ENCODE data around the gene ANXA2R. TPM values are rescaled to one million over a fixed set of nuclear protein-coding genes. Genes with fewer than 3 reads are reported as not detected.
"Not testable (repeated sequence)": the region's sequence is repeated elsewhere in the genome, so short reads cannot be mapped to it uniquely, and the experiment has no call there.

The ANXA2R gene
- total RNA-seq, 1 donor from 2014 or later, result 1.4 TPM

GRCh38 chr5:43036856-43037635, 3.1 kb downstream of the ANXA2R start:
- Mint-ChIP-seq H3K4me1 (peaks cover 26% of the 10 kb centered on the region), H3K36me3 (no peaks in the 10 kb centered on the region), H3K27ac (peak overlapping the region; percentile 67), H3K4me3 (peak overlapping the region; percentile 30), H3K9me3 (no peaks in the 10 kb centered on the region), H3K27me3 (ENCODE audit: low read depth) (peaks cover 87% of the 10 kb centered on the region)
- DNase-seq (ENCODE audit: low spot score in 2 of 2, unreplicated experiment in 2 of 2), result no peak
- TF ChIP-seq, protein P1, sequence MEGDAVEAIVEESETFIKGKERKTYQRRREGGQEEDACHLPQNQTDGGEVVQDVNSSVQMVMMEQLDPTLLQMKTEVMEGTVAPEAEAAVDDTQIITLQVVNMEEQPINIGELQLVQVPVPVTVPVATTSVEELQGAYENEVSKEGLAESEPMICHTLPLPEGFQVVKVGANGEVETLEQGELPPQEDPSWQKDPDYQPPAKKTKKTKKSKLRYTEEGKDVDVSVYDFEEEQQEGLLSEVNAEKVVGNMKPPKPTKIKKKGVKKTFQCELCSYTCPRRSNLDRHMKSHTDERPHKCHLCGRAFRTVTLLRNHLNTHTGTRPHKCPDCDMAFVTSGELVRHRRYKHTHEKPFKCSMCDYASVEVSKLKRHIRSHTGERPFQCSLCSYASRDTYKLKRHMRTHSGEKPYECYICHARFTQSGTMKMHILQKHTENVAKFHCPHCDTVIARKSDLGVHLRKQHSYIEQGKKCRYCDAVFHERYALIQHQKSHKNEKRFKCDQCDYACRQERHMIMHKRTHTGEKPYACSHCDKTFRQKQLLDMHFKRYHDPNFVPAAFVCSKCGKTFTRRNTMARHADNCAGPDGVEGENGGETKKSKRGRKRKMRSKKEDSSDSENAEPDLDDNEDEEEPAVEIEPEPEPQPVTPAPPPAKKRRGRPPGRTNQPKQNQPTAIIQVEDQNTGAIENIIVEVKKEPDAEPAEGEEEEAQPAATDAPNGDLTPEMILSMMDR (IDR thresholded peaks at IDR 0.05; ENCODE audit: unreplicated experiment), result no peak

DNA sequence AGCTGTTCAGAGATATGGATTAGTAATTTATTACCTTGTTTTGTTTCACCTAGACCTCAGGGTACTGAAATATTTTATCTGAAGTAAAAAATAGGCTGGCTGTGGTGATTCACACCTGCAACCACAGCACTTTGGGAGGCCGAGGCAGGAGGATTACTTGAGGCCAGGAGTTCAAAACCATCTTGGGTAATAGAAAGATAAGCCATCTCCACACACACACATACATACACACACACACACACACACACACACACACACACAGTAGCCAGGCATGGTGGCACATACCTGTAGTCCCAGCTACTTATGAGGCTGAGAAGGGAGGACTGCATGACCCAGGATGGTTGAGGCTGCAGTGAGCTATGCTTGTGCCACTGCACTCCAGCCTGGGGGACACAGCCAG, 3.7 kb downstream of the ANXA2R start:
- H3K27me3 Mint-ChIP-seq (ENCODE audit: low read depth), result peaks cover 81% of the 10 kb centered on the region
- peaks cover 24% of the 10 kb centered on the region for H3K4me1 Mint-ChIP-seq
- no peaks in the 10 kb centered on the region for H3K36me3 Mint-ChIP-seq
- H3K4me3 Mint-ChIP-seq, result no peak overlapping the region
- H3K27ac Mint-ChIP-seq, result no peak overlapping the region
- no peak for DNase-seq (ENCODE audit: low spot score in 2 of 2, unreplicated experiment in 2 of 2)
- TF ChIP-seq, protein P1 (IDR thresholded peaks at IDR 0.05; ENCODE audit: unreplicated experiment), result no peak
- H3K9me3 Mint-ChIP-seq, result no peaks in the 10 kb centered on the region

DNA sequence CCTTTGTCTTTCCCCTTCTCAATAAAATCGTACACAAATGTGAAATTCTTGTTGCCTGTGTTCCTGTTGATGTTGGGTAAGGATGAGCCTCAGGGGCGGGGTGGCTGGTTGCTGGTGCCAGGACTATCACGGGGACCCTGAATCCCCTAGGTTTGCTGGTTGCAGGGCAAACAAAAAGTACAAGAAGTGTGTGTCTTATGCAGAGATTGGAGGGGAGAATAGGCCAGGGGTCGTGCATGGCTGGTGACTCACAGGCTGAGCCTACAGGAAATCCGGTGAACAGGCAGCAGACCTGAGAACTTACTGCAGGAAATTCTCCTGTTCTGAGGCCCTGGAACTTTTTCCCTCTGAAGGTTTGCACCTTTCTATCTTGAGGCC, 5.5 kb downstream of the ANXA2R start:
- peaks cover 64% of the 10 kb centered on the region for H3K27me3 Mint-ChIP-seq (ENCODE audit: low read depth)
- H3K4me1 Mint-ChIP-seq, result peaks cover 9% of the 10 kb centered on the region

GRCh38 chr5:43033841-43034590, 6.1 kb downstream of the ANXA2R start:
- peaks cover 4% of the 10 kb centered on the region for H3K4me1 Mint-ChIP-seq
- peak overlapping the region; percentile 52 for H3K4me3 Mint-ChIP-seq
- H3K9me3 Mint-ChIP-seq, result no peaks in the 10 kb centered on the region
- DNase-seq (ENCODE audit: low spot score in 2 of 2, unreplicated experiment in 2 of 2), result no peak
- peak overlapping the region; percentile 13 for H3K27ac Mint-ChIP-seq
- H3K27me3 Mint-ChIP-seq (ENCODE audit: low read depth), result peaks cover 59% of the 10 kb centered on the region
- TF ChIP-seq, protein P1 (IDR thresholded peaks at IDR 0.05; ENCODE audit: unreplicated experiment), result no peak
- no peaks in the 10 kb centered on the region for H3K36me3 Mint-ChIP-seq

More for the DNA sequence above, 5.5 kb downstream of the ANXA2R start:
- Mint-ChIP-seq H3K9me3 (no peaks in the 10 kb centered on the region), H3K36me3 (no peaks in the 10 kb centered on the region), H3K27ac (no peak overlapping the region), H3K4me3 (no peak overlapping the region)
- no peak for DNase-seq (ENCODE audit: low spot score in 2 of 2, unreplicated experiment in 2 of 2)
- TF ChIP-seq, protein P1 (IDR thresholded peaks at IDR 0.05; ENCODE audit: unreplicated experiment), result no peak

GRCh38 chr5:43027054-43027785, 12.9 kb downstream of the ANXA2R start:
- no peak overlapping the region for H3K4me3 Mint-ChIP-seq
- TF ChIP-seq, protein P1 (IDR thresholded peaks at IDR 0.05; ENCODE audit: unreplicated experiment), result no peak
- no peaks in the 10 kb centered on the region for H3K36me3 Mint-ChIP-seq
- H3K27me3 Mint-ChIP-seq (ENCODE audit: low read depth), result peaks cover 40% of the 10 kb centered on the region
- peaks cover 4% of the 10 kb centered on the region for H3K4me1 Mint-ChIP-seq
- DNase-seq (ENCODE audit: low spot score in 2 of 2, unreplicated experiment in 2 of 2), result no peak
- H3K9me3 Mint-ChIP-seq, result no peaks in the 10 kb centered on the region
- H3K27ac Mint-ChIP-seq, result no peak overlapping the region

DNA sequence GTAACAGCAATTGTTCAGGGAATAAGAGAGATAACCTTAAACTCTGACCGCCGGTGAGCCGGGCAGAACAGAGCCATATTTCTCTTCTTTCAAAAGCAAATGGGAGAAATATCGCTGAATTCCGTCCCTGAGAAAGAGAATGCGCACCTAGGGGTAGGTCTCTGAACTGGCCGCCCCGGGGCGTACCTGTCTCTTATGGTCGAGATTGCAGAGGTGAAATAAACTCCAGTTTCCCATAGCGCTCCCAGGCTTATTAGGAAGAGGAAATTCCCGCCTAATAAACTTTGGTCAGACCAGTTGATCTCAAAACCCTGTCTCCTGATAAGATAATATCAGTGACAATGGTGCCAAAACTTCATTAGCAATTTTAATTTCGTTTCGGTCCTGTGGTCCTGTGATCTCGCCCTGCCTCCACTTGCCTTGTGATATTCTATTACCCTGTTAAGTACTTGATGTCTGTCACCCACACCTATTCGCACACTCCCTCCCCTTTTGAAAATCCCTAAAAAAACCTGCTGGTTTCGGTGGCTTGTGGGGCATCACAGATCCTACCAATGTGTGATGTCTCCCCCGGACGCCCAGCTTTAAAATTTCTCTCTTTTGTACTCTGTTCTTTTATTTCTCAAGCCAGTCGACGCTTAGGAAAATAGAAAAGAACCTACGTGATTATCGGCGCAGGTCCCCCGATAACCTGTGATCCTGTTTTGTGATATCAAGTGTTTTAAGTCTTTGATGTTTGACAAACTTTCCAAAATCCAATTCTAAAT, 14.8 kb downstream of the ANXA2R start:
- H3K9me3 Mint-ChIP-seq; H3K4me3 Mint-ChIP-seq; H3K4me1 Mint-ChIP-seq; H3K27ac Mint-ChIP-seq; DNase-seq (ENCODE audit: low spot score in 2 of 2, unreplicated experiment in 2 of 2); H3K36me3 Mint-ChIP-seq: not testable (repeated sequence)
- H3K27me3 Mint-ChIP-seq (ENCODE audit: low read depth), result peaks cover 56% of the 10 kb centered on the region

All from mesothelial cell of epicardium (in vitro differentiated cells).